ENCODE data around the gene KAZN. TPM values are rescaled to one million over a fixed set of nuclear protein-coding genes. Genes with fewer than 3 reads are reported as not detected.

Gene KAZN
- total and polyA plus RNA-seq, 2 donors (not counting 1 experiment from before 2014, with no cell fraction given), result 3.4 to 5.0 TPM

DNA sequence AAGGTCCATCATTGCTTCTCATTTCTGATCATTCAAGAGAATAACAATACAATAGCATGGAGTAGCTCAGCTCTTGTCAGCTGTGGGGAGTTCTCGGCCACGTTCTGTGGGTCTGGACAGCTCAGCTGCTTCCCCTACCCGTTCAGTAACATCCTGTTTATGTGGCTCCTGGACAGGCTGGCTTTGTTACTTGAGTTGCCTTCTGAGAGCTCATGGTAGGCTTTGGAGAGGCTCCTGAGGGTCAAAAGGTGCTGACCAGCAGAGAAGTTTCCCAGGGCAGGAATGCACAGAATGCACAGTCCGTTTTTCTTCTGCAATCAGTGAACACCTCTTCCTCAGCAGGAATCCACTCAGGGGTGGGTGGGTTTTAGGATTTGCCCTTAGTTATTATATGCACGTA, 36.0 kb downstream of the KAZN start:
- Histone ChIP-seq H3K4me3 (replicated peaks in 1 of 4; ENCODE audit: control extremely low read depth in 1 of 4, insufficient read depth in 1 of 4, low read depth in 3 of 4, low read length in 4 of 4) (no peak overlapping the region), H3K27me3 (ENCODE audit: control insufficient read depth, insufficient read depth, low read length) (no peaks in the 10 kb centered on the region), H3K9me3 (ENCODE audit: control insufficient read depth, insufficient read depth, low read depth, low read length) (no peaks in the 10 kb centered on the region), H4K20me1 (ENCODE audit: control insufficient read depth, extremely low read depth, insufficient read depth, low read length) (no peaks in the 10 kb centered on the region), H3K27ac (ENCODE audit: insufficient read depth, low read length) (no peak overlapping the region), H3K4me2 (ENCODE audit: extremely low read depth, insufficient read depth, low read length) (no peak overlapping the region), H2AFZ (ENCODE audit: low read length) (no peak overlapping the region), H3K79me2 (ENCODE audit: control insufficient read depth, insufficient read depth, low read length) (no peaks in the 10 kb centered on the region), H3K9ac (ENCODE audit: insufficient read depth, low read length) (no peak overlapping the region), H3K36me3 (ENCODE audit: control insufficient read depth, insufficient read depth, low read length) (no peaks in the 10 kb centered on the region), H3K4me1 (ENCODE audit: control insufficient read depth, extremely low read depth, insufficient read depth, low read length) (no peaks in the 10 kb centered on the region)
- TF ChIP-seq, protein P1, sequence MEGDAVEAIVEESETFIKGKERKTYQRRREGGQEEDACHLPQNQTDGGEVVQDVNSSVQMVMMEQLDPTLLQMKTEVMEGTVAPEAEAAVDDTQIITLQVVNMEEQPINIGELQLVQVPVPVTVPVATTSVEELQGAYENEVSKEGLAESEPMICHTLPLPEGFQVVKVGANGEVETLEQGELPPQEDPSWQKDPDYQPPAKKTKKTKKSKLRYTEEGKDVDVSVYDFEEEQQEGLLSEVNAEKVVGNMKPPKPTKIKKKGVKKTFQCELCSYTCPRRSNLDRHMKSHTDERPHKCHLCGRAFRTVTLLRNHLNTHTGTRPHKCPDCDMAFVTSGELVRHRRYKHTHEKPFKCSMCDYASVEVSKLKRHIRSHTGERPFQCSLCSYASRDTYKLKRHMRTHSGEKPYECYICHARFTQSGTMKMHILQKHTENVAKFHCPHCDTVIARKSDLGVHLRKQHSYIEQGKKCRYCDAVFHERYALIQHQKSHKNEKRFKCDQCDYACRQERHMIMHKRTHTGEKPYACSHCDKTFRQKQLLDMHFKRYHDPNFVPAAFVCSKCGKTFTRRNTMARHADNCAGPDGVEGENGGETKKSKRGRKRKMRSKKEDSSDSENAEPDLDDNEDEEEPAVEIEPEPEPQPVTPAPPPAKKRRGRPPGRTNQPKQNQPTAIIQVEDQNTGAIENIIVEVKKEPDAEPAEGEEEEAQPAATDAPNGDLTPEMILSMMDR (conservative IDR thresholded peaks at IDR 0.05 in 1 of 2, IDR thresholded peaks at IDR 0.05 in 1 of 2; ENCODE audit: low read depth in 1 of 2, low read length in 2 of 2), result no peak
- no peak for TF ChIP-seq EZH2 (IDR thresholded peaks at IDR 0.05; ENCODE audit: low read length, missing control alignments)
- DNase-seq (ENCODE audit: low read depth in 2 of 2), result no peak

DNA sequence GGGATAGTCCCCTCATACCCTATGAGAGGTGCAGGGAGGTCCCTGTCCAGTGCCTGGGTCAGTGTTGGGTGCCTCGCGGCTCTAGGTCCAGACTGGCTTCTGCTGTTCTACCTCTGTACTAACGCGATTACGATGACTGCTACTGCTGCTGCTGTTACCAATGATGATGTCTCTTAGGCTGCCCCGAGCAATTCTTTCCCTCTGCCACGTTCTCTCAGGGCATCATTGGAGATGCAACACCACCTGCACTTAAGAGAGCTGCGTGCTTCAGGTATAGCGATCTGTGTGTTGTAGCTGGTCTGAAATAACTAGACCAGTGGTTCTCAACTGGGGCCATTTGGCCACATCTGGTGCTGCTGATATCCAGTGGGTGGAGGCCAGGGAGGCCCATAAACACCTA, 36.9 kb downstream of the KAZN start:
- DNase-seq (ENCODE audit: low read depth in 2 of 2), result no peak
- no peak overlapping the region for H3K27ac ChIP-seq (ENCODE audit: insufficient read depth, low read length)
- H3K9ac ChIP-seq (ENCODE audit: insufficient read depth, low read length), result no peak overlapping the region
- TF ChIP-seq EZH2 (IDR thresholded peaks at IDR 0.05; ENCODE audit: low read length, missing control alignments), result no peak
- TF ChIP-seq, protein P1 (conservative IDR thresholded peaks at IDR 0.05 in 1 of 2, IDR thresholded peaks at IDR 0.05 in 1 of 2; ENCODE audit: low read depth in 1 of 2, low read length in 2 of 2), result no peak
- H3K9me3 ChIP-seq (ENCODE audit: control insufficient read depth, insufficient read depth, low read depth, low read length), result no peaks in the 10 kb centered on the region
- H2AFZ ChIP-seq (ENCODE audit: low read length), result no peak overlapping the region
- no peaks in the 10 kb centered on the region for H3K36me3 ChIP-seq (ENCODE audit: control insufficient read depth, insufficient read depth, low read length)
- H4K20me1 ChIP-seq (ENCODE audit: control insufficient read depth, extremely low read depth, insufficient read depth, low read length), result no peaks in the 10 kb centered on the region
- H3K27me3 ChIP-seq (ENCODE audit: control insufficient read depth, insufficient read depth, low read length), result no peaks in the 10 kb centered on the region
- H3K79me2 ChIP-seq (ENCODE audit: control insufficient read depth, insufficient read depth, low read length), result no peaks in the 10 kb centered on the region
- no peak overlapping the region for H3K4me3 ChIP-seq (replicated peaks in 1 of 4; ENCODE audit: control extremely low read depth in 1 of 4, insufficient read depth in 1 of 4, low read depth in 3 of 4, low read length in 4 of 4)
- no peak overlapping the region for H3K4me2 ChIP-seq (ENCODE audit: extremely low read depth, insufficient read depth, low read length)
- no peaks in the 10 kb centered on the region for H3K4me1 ChIP-seq (ENCODE audit: control insufficient read depth, extremely low read depth, insufficient read depth, low read length)

DNA sequence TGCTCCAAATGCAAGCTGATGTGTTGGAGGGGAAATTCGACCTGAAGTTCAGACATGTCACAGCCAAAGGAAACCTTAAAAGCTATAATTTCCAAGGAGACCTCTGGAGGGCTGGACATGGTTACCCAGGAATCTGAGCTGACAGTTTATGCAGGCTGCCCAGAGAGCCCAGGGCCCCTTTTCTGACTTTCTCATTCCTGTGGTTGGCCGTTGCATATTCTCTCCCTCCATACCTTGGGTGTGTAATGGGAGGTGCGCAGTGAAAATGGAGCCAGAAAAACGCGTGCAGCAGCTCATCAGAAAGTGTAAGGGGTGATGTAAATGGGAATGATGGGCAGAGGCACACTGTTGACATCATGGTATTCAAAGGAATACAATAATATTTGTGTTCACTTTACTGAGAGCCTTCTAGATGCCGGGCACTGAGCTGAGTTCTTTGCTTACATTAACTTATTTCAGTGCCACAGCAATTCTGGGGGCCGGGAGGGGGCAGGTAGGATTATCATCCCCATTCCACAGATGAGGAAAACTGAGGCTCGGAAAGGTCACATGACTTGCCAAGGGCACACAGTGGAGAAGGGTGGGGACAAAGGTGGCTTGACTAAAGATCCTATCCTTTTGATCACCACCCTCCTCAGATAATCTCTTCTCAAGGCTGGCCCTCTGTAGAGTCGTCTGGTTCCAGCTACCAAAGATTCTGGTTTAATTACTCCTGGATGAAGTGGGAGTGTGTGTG, 38.6 kb downstream of the KAZN start:
- Histone ChIP-seq H3K27ac (ENCODE audit: insufficient read depth, low read length) (no peak overlapping the region), H4K20me1 (ENCODE audit: control insufficient read depth, extremely low read depth, insufficient read depth, low read length) (no peaks in the 10 kb centered on the region), H3K4me1 (ENCODE audit: control insufficient read depth, extremely low read depth, insufficient read depth, low read length) (no peaks in the 10 kb centered on the region), H2AFZ (ENCODE audit: low read length) (no peak overlapping the region), H3K9me3 (ENCODE audit: control insufficient read depth, insufficient read depth, low read depth, low read length) (no peaks in the 10 kb centered on the region), H3K4me2 (ENCODE audit: extremely low read depth, insufficient read depth, low read length) (no peak overlapping the region), H3K4me3 (replicated peaks in 1 of 4; ENCODE audit: control extremely low read depth in 1 of 4, insufficient read depth in 1 of 4, low read depth in 3 of 4, low read length in 4 of 4) (no peak overlapping the region), H3K36me3 (ENCODE audit: control insufficient read depth, insufficient read depth, low read length) (no peaks in the 10 kb centered on the region), H3K9ac (ENCODE audit: insufficient read depth, low read length) (no peak overlapping the region), H3K79me2 (ENCODE audit: control insufficient read depth, insufficient read depth, low read length) (no peaks in the 10 kb centered on the region), H3K27me3 (ENCODE audit: control insufficient read depth, insufficient read depth, low read length) (no peaks in the 10 kb centered on the region)
- TF ChIP-seq, protein P1 (conservative IDR thresholded peaks at IDR 0.05 in 1 of 2, IDR thresholded peaks at IDR 0.05 in 1 of 2; ENCODE audit: low read depth in 1 of 2, low read length in 2 of 2), result no peak
- TF ChIP-seq EZH2 (IDR thresholded peaks at IDR 0.05; ENCODE audit: low read length, missing control alignments), result no peak
- no peak for DNase-seq (ENCODE audit: low read depth in 2 of 2)

Measured in fibroblast of lung (primary cell).